Stimulated activated naive CD8-positive, alpha-beta T cell treated with anti-CD3 and anti-CD28 coated beads, Interleukin-15, Interleukin-2, amounts not matched to agents 100 ng/mL and 50 ng/mL, for 24 hours (primary cell): ENCODE data around the gene EBF4.
"Not testable (repeated sequence)": the region's sequence is repeated elsewhere in the genome, so short reads cannot be mapped to it uniquely, and the experiment has no call there.

ENCODE experiments used
- H3K27ac Mint-ChIP-seq: one replicate; pipeline ENCODE4 v1.8.0; 2021; ENCODE audit warnings: mild to moderate bottlenecking, mixed read lengths
- H3K27me3 Mint-ChIP-seq: one replicate; pipeline ENCODE4 v1.8.0; 2021; ENCODE audit warnings: mixed read lengths
- H3K36me3 Mint-ChIP-seq: one replicate; pipeline ENCODE4 v1.8.0; 2021; ENCODE audit warnings: low read depth, mixed read lengths
- H3K4me1 Mint-ChIP-seq: one replicate; pipeline ENCODE4 v1.8.0; 2021; ENCODE audit warnings: low read depth, mixed read lengths
- H3K4me3 Mint-ChIP-seq: one replicate; pipeline ENCODE4 v1.8.0; 2021; ENCODE audit warnings: mild to moderate bottlenecking, mixed read lengths
- H3K9me3 Mint-ChIP-seq: one replicate; pipeline ENCODE4 v1.8.0; 2021; ENCODE audit warnings: mixed read lengths

The EBF4 gene

GRCh38 chr20:2806351-2806701, 113.7 kb downstream of the EBF4 start:
- no peaks in the 10 kb centered on the region for H3K36me3 Mint-ChIP-seq
- H3K9me3 Mint-ChIP-seq, result no peaks in the 10 kb centered on the region
- no peak overlapping the region for H3K27ac Mint-ChIP-seq
- H3K27me3 Mint-ChIP-seq, result peaks cover 49% of the 10 kb centered on the region
- no peak overlapping the region for H3K4me3 Mint-ChIP-seq
- peaks cover 3% of the 10 kb centered on the region for H3K4me1 Mint-ChIP-seq

DNA sequence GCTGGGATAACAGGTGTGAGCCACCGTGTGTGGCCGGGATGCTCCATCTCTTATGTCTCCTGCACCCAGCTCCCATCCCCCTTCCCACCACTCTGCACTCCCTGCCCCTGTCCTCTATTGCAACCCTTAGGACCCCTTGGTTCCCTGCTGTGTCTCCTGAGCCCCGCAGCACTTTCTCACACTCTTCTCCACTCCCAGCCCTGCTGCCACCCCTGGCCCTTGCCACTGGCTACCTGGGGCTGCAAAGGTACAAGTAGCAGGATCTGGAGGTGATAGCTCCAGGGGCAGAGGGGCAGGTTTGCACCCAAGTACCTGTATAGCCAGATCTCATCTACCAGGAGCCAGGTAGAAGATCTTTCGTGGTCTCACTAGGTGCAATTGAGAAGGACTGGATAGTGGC, 114.4 kb downstream of the EBF4 start:
- H3K4me1 Mint-ChIP-seq, result no peaks in the 10 kb centered on the region
- H3K4me3 Mint-ChIP-seq, result no peak overlapping the region
- no peak overlapping the region for H3K27ac Mint-ChIP-seq
- no peaks in the 10 kb centered on the region for H3K36me3 Mint-ChIP-seq
- no peaks in the 10 kb centered on the region for H3K9me3 Mint-ChIP-seq
- peaks cover 51% of the 10 kb centered on the region for H3K27me3 Mint-ChIP-seq

DNA sequence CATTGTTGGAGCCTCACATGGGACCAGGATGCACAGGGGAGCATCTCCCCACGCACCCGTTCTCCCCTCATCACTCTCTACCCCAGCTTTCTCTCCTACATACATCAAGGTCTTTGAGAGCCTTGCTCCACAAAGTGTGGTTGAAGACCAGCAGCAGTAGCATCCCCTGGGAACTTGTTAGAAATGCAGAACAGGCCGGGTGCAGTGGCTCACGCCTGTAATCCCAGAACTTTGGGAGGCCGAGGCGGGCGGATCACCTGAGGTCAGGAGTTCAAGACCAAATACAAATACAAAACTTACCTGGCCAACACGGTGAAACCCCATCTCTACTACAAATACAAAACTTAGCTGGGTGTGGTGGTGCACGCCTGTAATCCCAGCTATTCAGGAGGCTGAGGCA, 115.3 kb downstream of the EBF4 start:
- not testable (repeated sequence) for H3K4me3 Mint-ChIP-seq, H3K4me1 Mint-ChIP-seq, H3K36me3 Mint-ChIP-seq, H3K27ac Mint-ChIP-seq, H3K9me3 Mint-ChIP-seq
- peaks cover 50% of the 10 kb centered on the region for H3K27me3 Mint-ChIP-seq

DNA sequence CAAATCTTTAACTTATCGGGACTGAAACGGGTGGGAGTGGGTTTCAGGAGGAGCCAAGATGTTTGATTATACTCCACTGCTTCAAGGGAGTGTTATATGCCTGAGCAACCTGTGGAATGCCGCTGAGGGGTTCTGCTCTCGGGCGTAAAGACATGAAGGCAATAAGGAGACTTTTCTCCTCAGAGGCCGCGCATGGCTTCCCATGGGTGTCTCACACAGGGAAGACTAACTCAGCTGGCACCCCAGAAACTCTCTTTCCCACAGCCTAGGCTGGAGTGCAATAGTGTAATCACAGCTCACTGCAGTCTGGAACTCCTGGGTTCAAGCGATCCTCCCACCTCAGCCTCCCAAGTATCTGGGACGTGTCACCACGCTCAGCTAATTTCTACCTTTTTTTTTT, 117.1 kb downstream of the EBF4 start:
- Mint-ChIP-seq H3K9me3 (peaks cover 5% of the 10 kb centered on the region), H3K36me3 (no peaks in the 10 kb centered on the region), H3K4me3 (no peak overlapping the region), H3K4me1 (no peaks in the 10 kb centered on the region), H3K27ac (no peak overlapping the region), H3K27me3 (peaks cover 49% of the 10 kb centered on the region)
